Spleen (tissue), 11 donors: ENCODE data around the gene OSBPL1A. TPM values are rescaled to one million over a fixed set of nuclear protein-coding genes. Genes with fewer than 3 reads are reported as not detected.
A peak's percentile ranks its signal among the peaks of the same experiment; 100 is the strongest.

Experiments
- DNase-seq: peaks from one replicate; pipeline ENCODE4 v3.0.0-alpha.2; 2020
- H3K27ac ChIP-seq, 8 donors: fragments of 200-600 bp; sonication (generic) in 7 of 8; 1 replicate in 4 of 8; 2 replicates in 4 of 8; pipeline versions ENCODE4 v1.5.0 to v1.8.0; 2016 to 2021; ENCODE audit warnings: inconsistent platforms in 4 of 8, mild to moderate bottlenecking in 4 of 8, moderate library complexity in 1 of 8
- H3K27me3 ChIP-seq, 7 donors: fragments of 200-600 bp; sonication (generic) in 6 of 7; replicated peaks in 1 of 7; 1 replicate in 4 of 7; 2 replicates in 3 of 7; pipeline versions ENCODE4 v1.5.0 to v1.8.0; 2016 to 2021; ENCODE audit warnings: inconsistent platforms in 3 of 7, mild to moderate bottlenecking in 1 of 7
- H3K36me3 ChIP-seq, 6 donors: fragments of 200-600 bp; sonication (generic) in 5 of 6; 1 replicate in 4 of 6; 2 replicates in 2 of 6; pipeline versions ENCODE4 v1.5.0 to v1.8.0; 2016 to 2021; ENCODE audit warnings: inconsistent platforms in 2 of 6
- H3K4me1 ChIP-seq, 6 donors: fragments of 200-600 bp; sonication (generic) in 5 of 6; 1 replicate in 3 of 6; 2 replicates in 3 of 6; pipeline versions ENCODE4 v1.5.0 to v1.8.0; 2016 to 2021; ENCODE audit warnings: inconsistent platforms in 3 of 6
- H3K4me3 ChIP-seq, 8 donors: fragments of 200-600 bp; sonication (generic) in 7 of 8; 1 replicate in 4 of 8; 2 replicates in 4 of 8; pipeline versions ENCODE4 v1.5.0 to v1.8.0; 2016 to 2021; ENCODE audit warnings: inconsistent platforms in 4 of 8, mild to moderate bottlenecking in 4 of 8, moderate library complexity in 2 of 8
- H3K9me3 ChIP-seq, 8 donors: fragments of 200-600 bp; sonication (generic) in 7 of 8; 1 replicate in 4 of 8; 2 replicates in 4 of 8; pipeline versions ENCODE4 v1.5.0 to v1.8.0; 2016 to 2021; ENCODE audit warnings: inconsistent platforms in 4 of 8
- POLR2A ChIP-seq, 3 donors: fragments of 450-650 bp; IDR thresholded peaks; one replicate each; pipeline ENCODE4 v1.5.1; 2017; ENCODE audit warnings: antibody characterized with exemption in 3 of 3, mild to moderate bottlenecking in 1 of 3
- POLR2AphosphoS5 ChIP-seq, 3 donors: sonication (generic); formaldehyde crosslinking; IDR thresholded peaks; one replicate each; pipeline ENCODE4 v1.5.1; 2017; ENCODE audit warnings: antibody characterized with exemption in 3 of 3
- WGBS, 5 donors: extraction: QIAGEN DNeasy Blood & Tissue Kit in 3 of 5; methylation state at CpG; one replicate each; pipeline versions ENCODE4 v1.1.5 to v1.1.7; 2013 to 2018; 5-methylcytosine and 5-hydroxymethylcytosine counted together
- intact Hi-C: fragments of 100-400 bp; cut with DNase I; formaldehyde crosslinking; loops from one replicate; pipeline ENCODE4 v1.15.0; 2023; ENCODE audit warnings: low total_unique reads
- polyA plus RNA-seq, 3 donors: library from polyadenylated mRNA; stranded (reverse); fragments of 200-250 nt; gene quantifications; one replicate each; pipeline ENCODE4 v1.2.1, GENCODE V29; 2013
- total RNA-seq, 7 donors: library from RNA; depleted of rRNA in 3 of 7; stranded (reverse); fragments of >200 nt in 3 of 7; fragmentation: NEBNext Ultra II Directional in 4 of 7; extraction: Animal tissue kit (Norgen Biotek cat#: 25700) in 4 of 7; gene quantifications; one replicate each; pipeline versions ENCODE4 v1.1.0 to v1.2.1, GENCODE V29; 2016 to 2021
- TF ChIP-seq, protein P1 (sequence below), 11 experiments: fragments of 200-600 bp in 7 of 11; fragments of 450-650 bp in 4 of 11; sonication (generic) in 4 of 11; IDR thresholded peaks in 8 of 11; conservative IDR thresholded peaks in 3 of 11; 1 replicate in 7 of 11; 2 replicates in 4 of 11; pipeline versions ENCODE4 v1.4.0 to v1.8.0; 2016 to 2021; ENCODE audit warnings: antibody characterized with exemption in 11 of 11, inconsistent platforms in 4 of 11, mild to moderate bottlenecking in 1 of 11
- donor health status: healthy with polysubstance abuse.
- donor health status: DM: no; HTN: no; CAD: no; lungs with moderate emphysema.
- donor health status: DM: no; HTN: no; CAD: no.
- donor health status: Bipolar disorder and iron deficiency.
- donor health status: healthy.
- donor health status: DM: no; HTN: no; CAD: no.
- donor health status: DM: yes; HTN: yes; CAD: no.

OSBPL1A gene
- total and polyA plus RNA-seq, 10 donors = 3.8 to 29.6 (median 22.1) TPM

DNA sequence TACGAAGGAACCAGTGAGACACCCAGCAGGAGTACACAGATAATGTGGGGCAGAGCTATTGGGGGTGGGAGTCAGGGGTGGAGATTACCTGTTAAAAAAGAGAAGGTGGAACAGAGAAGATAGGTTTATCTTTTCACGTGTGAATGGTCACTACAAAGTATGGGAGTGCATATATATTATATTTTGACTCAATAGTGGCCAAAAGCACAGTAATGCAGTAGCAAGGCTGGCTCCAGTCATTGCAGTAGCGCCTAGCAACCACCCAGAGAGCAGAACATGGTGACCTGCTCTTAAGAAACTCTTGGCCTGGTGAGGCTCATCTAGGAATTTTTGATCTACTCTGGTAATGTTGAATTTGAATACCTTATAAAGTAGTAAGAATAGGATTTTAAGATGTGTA lies 29.9 kb upstream of the OSBPL1A start:
- H3K4me3 ChIP-seq = peak overlapping the region in 5 of 8 donors; percentile 69 to 91 (median 77)
- H3K27me3 ChIP-seq = peaks cover 0 to 19% (median 0%) of the 10 kb centered on the region in 7 donors
- TF ChIP-seq POLR2AphosphoS5 (IDR thresholded peaks at IDR 0.05) (no peak), POLR2A (IDR thresholded peaks at IDR 0.05) (no peak)
- TF ChIP-seq, protein P1, sequence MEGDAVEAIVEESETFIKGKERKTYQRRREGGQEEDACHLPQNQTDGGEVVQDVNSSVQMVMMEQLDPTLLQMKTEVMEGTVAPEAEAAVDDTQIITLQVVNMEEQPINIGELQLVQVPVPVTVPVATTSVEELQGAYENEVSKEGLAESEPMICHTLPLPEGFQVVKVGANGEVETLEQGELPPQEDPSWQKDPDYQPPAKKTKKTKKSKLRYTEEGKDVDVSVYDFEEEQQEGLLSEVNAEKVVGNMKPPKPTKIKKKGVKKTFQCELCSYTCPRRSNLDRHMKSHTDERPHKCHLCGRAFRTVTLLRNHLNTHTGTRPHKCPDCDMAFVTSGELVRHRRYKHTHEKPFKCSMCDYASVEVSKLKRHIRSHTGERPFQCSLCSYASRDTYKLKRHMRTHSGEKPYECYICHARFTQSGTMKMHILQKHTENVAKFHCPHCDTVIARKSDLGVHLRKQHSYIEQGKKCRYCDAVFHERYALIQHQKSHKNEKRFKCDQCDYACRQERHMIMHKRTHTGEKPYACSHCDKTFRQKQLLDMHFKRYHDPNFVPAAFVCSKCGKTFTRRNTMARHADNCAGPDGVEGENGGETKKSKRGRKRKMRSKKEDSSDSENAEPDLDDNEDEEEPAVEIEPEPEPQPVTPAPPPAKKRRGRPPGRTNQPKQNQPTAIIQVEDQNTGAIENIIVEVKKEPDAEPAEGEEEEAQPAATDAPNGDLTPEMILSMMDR (IDR thresholded peaks at IDR 0.05 in 8 of 11, conservative IDR thresholded peaks at IDR 0.05 in 3 of 11) = no peak
- no peak for DNase-seq
- H3K4me1 ChIP-seq = peaks cover 0 to 24% (median 16%) of the 10 kb centered on the region in 6 donors
- peaks cover 0 to 28% (median 4%) of the 10 kb centered on the region in 6 donors for H3K36me3 ChIP-seq
- intact Hi-C loops = no loop called here
- 55 to 74% (median 67%) methylated on average over 3 of the region's 3 CpGs for WGBS, 5 donors
- H3K9me3 ChIP-seq = peaks cover 0 to 5% (median 0%) of the 10 kb centered on the region in 8 donors
- H3K27ac ChIP-seq = peak overlapping the region in 1 of 8 donors; percentile 88

DNA sequence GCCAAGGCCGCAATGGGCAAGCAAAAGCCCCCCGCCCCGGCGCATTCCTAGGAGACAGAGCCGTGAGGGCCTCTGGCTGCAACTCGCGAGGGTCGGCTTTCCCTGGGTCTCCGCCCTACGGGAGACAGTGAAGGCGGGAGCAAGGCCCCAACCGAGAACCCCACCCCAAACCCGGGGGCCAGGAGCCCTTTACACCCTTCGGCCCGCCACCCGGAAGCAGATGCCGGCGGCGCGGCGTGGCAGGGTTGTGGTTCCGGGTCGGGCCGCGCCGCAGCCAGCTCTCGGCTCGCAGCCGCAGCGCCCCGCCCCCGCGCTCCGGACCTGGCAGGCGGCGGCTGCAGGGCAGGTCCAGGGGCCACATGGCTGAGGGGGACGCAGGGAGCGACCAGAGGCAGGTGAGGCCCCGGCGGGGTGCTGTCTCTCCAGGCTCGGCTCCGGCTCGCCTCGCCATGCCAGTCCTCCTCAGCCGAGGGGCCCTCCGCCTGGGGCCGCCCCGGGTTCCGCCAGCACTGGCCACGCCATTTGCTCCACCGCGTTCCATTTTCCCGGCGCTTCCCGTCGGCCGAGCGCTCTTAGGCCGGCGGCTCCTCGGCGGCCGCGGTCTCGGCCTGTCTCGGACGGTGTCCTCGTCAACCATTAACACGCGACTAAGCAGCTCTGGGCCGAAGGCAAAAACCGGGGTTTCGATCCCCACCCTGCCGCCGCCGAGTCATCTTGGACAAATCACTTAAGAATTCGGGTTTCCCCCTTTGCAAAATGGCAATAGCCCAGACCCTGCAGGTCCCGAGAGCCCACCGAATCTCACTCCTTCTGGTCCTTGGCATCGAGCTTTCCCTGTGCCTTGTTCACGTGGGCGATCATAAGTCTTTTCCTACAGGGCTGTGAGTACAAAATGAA lies 29.0 kb upstream of the OSBPL1A start, which contains the start of gene IMPACT:
IMPACT (plus strand) TSS at position 273 of the 897 bp plus-strand sequence; CDS start at position 360, 87 bp downstream.
- Histone ChIP-seq H3K9me3 (peaks cover 0 to 5% (median 0%) of the 10 kb centered on the region in 8 donors), H3K4me1 (peaks cover 0 to 24% (median 16%) of the 10 kb centered on the region in 6 donors), H3K36me3 (peaks cover 0 to 20% (median 4%) of the 10 kb centered on the region in 6 donors), H3K27ac (peak within 1 kb of the TSS; percentile 78 to 88 (median 86)), H3K27me3 (peaks cover 0 to 19% (median 0%) of the 10 kb centered on the region in 7 donors), H3K4me3 (peak within 1 kb of the TSS; percentile 69 to 93 (median 75))
- intact Hi-C loops = no loop called here
- peak; percentile 80 to 85 (median 85) for TF ChIP-seq POLR2AphosphoS5 (IDR thresholded peaks at IDR 0.05)
- TF ChIP-seq POLR2A (IDR thresholded peaks at IDR 0.05) = peak in 2 of 3 donors; percentile 14 to 37
- TF ChIP-seq, protein P1 (IDR thresholded peaks at IDR 0.05 in 8 of 11, conservative IDR thresholded peaks at IDR 0.05 in 3 of 11) = no peak
- 2 to 6% (median 2%) methylated on average over 28 to 82 of the region's 82 CpGs for WGBS, 5 donors
- DNase-seq = peak; percentile 94

DNA sequence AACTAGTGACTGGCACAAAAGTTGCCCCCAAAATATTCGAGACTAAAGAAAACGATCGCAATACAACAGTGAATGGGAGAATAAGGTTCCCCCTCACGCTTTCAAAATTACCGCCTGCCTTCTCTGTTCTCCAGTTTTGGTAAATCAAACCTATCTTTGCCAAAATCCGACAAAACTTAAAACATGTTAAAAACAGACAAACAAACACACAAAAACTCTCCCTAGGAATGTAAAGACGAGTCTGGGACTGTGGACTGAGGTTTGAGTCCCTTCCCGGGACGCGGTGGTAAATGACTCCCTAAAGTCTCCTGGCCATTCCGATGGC lies 28.4 kb upstream of the OSBPL1A start:
- peaks cover 0 to 14% (median 4%) of the 10 kb centered on the region in 6 donors for H3K36me3 ChIP-seq
- intact Hi-C loops = no loop called here
- H3K27ac ChIP-seq = peak overlapping the region in 7 of 8 donors; percentile 78 to 88 (median 86)

More for the DNA sequence above, 28.4 kb upstream of the OSBPL1A start:
- Histone ChIP-seq H3K4me1 (peaks cover 0 to 24% (median 16%) of the 10 kb centered on the region in 6 donors), H3K9me3 (peaks cover 0 to 5% (median 0%) of the 10 kb centered on the region in 8 donors), H3K4me3 (peak overlapping the region; percentile 69 to 93 (median 75)), H3K27me3 (peaks cover 0 to 20% (median 0%) of the 10 kb centered on the region in 7 donors)
- DNase-seq = no peak
- WGBS, 5 donors = 41 to 51% (median 43%) methylated on average over 11 of the region's 11 CpGs
- TF ChIP-seq POLR2AphosphoS5 (IDR thresholded peaks at IDR 0.05) (no peak), POLR2A (IDR thresholded peaks at IDR 0.05) (no peak)
- TF ChIP-seq, protein P1 (IDR thresholded peaks at IDR 0.05 in 8 of 11, conservative IDR thresholded peaks at IDR 0.05 in 3 of 11) = no peak
